ENCODE data around the gene STAG1.

DNA sequence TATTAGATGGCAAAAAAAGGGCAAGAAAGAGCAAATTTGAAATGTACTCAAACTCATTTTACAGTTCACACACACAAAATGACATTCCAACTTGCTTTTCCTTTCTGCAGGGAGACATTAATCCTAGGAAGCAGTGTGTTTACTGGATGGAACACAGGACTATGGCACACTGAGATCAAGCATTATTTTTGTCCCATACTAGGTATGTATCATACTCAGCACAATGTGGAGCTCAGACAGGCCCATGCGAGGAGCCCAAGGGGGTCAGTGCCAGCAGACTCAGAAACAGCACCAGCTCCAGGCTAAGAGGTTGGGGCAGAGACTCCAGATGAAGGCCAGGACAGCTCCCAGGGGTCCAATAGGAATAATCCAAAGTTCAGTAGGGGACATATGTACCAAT is 36.0 kb upstream of the STAG1 start:
- TF ChIP-seq, protein P1, sequence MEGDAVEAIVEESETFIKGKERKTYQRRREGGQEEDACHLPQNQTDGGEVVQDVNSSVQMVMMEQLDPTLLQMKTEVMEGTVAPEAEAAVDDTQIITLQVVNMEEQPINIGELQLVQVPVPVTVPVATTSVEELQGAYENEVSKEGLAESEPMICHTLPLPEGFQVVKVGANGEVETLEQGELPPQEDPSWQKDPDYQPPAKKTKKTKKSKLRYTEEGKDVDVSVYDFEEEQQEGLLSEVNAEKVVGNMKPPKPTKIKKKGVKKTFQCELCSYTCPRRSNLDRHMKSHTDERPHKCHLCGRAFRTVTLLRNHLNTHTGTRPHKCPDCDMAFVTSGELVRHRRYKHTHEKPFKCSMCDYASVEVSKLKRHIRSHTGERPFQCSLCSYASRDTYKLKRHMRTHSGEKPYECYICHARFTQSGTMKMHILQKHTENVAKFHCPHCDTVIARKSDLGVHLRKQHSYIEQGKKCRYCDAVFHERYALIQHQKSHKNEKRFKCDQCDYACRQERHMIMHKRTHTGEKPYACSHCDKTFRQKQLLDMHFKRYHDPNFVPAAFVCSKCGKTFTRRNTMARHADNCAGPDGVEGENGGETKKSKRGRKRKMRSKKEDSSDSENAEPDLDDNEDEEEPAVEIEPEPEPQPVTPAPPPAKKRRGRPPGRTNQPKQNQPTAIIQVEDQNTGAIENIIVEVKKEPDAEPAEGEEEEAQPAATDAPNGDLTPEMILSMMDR (IDR thresholded peaks at IDR 0.05; ENCODE audit: insufficient read depth, low read depth, low read length), result no peak
- TF ChIP-seq EZH2 (IDR thresholded peaks at IDR 0.05; ENCODE audit: insufficient read depth, low read length), result no peak

Measured in astrocyte (in vitro differentiated cells and primary cell).